Muscle layer of duodenum (tissue), 2 donors: Measurements from ENCODE around the gene ITGB2.

Source experiments
- H3K27ac ChIP-seq: one replicate; pipeline ENCODE4 v1.7.0; 2013; ENCODE audit warnings: mild to moderate bottlenecking, low read length
- H3K27me3 ChIP-seq: one replicate; pipeline ENCODE4 v1.7.0; 2013; ENCODE audit warnings: low read depth, mild to moderate bottlenecking, control low read depth, low read length
- H3K36me3 ChIP-seq, 2 donors: one replicate each; pipeline ENCODE4 v1.7.0; 2013; ENCODE audit warnings: low read length in 2 of 2, control low read depth in 1 of 2, mild to moderate bottlenecking in 1 of 2; ENCODE audit not compliant: insufficient read depth in 2 of 2, control insufficient read depth in 1 of 2
- H3K4me1 ChIP-seq, 2 donors: one replicate each; pipeline ENCODE4 v1.7.0; 2013; ENCODE audit warnings: low read length in 2 of 2, mild to moderate bottlenecking in 2 of 2, control low read depth in 1 of 2, moderate library complexity in 1 of 2; ENCODE audit not compliant: insufficient read depth in 2 of 2, control insufficient read depth in 1 of 2
- H3K4me3 ChIP-seq, 2 donors: one replicate each; pipeline ENCODE4 v1.7.0; 2013; ENCODE audit warnings: low read length in 2 of 2, low read depth in 1 of 2, mild to moderate bottlenecking in 1 of 2
- H3K9me3 ChIP-seq, 2 donors: one replicate each; pipeline ENCODE4 v1.7.0; 2013; ENCODE audit warnings: low read length in 2 of 2, control low read depth in 1 of 2, mild to moderate bottlenecking in 1 of 2; ENCODE audit not compliant: control insufficient read depth in 1 of 2
- donor health status: healthy.

The ITGB2 gene

DNA sequence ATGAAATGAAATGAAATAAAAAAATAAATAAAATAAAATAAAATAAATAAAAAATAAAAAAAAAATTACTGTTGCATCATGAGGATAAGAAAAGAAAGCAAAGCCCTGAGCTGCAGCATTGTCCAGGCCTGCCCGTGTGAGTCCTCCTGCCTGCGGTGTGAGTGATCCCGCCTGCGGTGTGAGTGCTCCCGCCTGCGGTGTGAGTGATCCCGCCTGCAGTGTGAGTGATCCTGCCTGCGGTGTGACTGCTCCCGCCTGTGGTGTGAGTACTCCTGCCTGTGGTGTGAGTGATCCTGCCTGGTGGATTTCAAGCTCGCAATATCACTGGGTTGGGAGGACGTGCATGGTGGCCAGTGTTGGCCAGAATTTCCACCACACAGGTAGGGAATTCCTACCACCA lies 24.8 kb downstream of the ITGB2 start:
- Histone ChIP-seq H3K4me1 (no peaks in the 10 kb centered on the region), H3K27ac (no peak overlapping the region), H3K36me3 (peaks cover 0 to 6% of the 10 kb centered on the region in 2 donors), H3K4me3 (no peak overlapping the region), H3K27me3 (no peaks in the 10 kb centered on the region), H3K9me3 (no peaks in the 10 kb centered on the region)

DNA sequence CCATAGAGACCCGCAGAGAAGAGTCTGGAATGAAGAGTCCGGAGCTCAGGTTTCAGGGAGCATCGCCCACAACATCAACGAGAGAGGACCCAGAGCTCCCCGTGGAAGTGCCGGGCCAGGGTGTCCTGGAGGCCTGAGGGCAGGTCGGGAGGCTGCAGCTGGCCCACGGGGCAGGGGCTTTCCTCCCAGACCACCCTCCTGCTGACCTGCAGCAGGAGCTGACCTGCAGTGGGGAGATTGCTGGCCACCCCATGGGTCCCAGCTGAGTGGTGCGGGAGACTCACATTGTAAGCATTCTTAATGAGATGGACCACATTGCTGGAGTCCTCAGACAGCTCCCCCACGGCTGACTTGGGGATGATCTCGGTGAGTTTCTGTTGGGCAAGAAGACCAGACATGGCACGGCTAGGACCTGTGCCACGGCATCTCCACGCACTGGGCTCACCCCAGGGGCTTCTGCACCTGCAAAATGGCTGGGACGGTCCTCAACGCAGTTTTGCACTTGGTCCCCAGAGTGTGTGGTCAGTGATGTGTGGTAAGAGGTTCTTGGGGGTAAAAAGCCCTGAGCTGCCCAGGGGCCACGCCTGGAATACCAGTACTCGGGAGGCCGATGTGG lies 25.9 kb downstream of the ITGB2 start:
- Histone ChIP-seq H3K4me1 (no peaks in the 10 kb centered on the region), H3K36me3 (peaks cover 0 to 3% of the 10 kb centered on the region in 2 donors), H3K27me3 (no peaks in the 10 kb centered on the region), H3K9me3 (no peaks in the 10 kb centered on the region), H3K4me3 (no peak overlapping the region), H3K27ac (no peak overlapping the region)

GRCh38 chr21:44893948-44894656 lies 26.6 kb downstream of the ITGB2 start:
- Histone ChIP-seq H3K27me3 (no peaks in the 10 kb centered on the region), H3K36me3 (no peaks in the 10 kb centered on the region), H3K4me3 (no peak overlapping the region), H3K9me3 (no peaks in the 10 kb centered on the region), H3K4me1 (no peaks in the 10 kb centered on the region), H3K27ac (no peak overlapping the region)

GRCh38 chr21:44893278-44893556 lies 27.5 kb downstream of the ITGB2 start:
- H3K36me3 ChIP-seq, result no peaks in the 10 kb centered on the region
- no peaks in the 10 kb centered on the region for H3K4me1 ChIP-seq
- H3K27ac ChIP-seq, result no peak overlapping the region
- no peaks in the 10 kb centered on the region for H3K27me3 ChIP-seq
- H3K9me3 ChIP-seq, result no peaks in the 10 kb centered on the region
- no peak overlapping the region for H3K4me3 ChIP-seq

- Histone ChIP-seq H3K9me3 (no peaks in the 10 kb centered on the region), H3K27me3 (no peaks in the 10 kb centered on the region)
Observed at GRCh38 chr21:44892536-44893277, 28.0 kb downstream of the ITGB2 start.

GRCh38 chr21:44892095-44892494 lies 28.6 kb downstream of the ITGB2 start:
- Histone ChIP-seq H3K36me3 (no peaks in the 10 kb centered on the region), H3K9me3 (no peaks in the 10 kb centered on the region), H3K27ac (no peak overlapping the region), H3K4me3 (no peak overlapping the region), H3K4me1 (no peaks in the 10 kb centered on the region), H3K27me3 (no peaks in the 10 kb centered on the region)

More at GRCh38 chr21:44892536-44893277, 28.0 kb downstream of the ITGB2 start:
- H3K36me3 ChIP-seq, result no peaks in the 10 kb centered on the region
- H3K4me1 ChIP-seq, result no peaks in the 10 kb centered on the region
- no peak overlapping the region for H3K4me3 ChIP-seq
- H3K27ac ChIP-seq, result no peak overlapping the region

DNA sequence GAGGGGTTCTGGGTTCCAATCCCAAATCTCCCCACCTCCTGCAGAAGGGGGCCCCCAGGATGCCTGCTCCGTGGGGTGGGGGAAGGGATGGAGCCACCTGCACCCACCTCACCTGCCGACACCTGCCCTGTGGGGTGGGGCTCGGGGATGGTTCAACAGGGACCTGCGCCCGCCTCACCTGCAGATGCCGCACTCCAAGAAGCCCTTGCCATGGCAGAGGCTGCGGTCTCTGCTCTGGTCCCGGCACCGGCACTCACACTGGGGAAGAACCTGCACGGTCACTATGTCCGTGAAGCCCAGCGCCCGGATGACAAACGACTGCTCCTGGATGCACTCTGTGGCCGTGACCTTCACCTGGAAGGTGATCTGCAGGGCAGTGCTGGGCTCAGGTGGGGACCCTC lies 29.1 kb downstream of the ITGB2 start:
- no peaks in the 10 kb centered on the region for H3K9me3 ChIP-seq
- no peaks in the 10 kb centered on the region for H3K36me3 ChIP-seq
- H3K4me3 ChIP-seq, result no peak overlapping the region
- no peak overlapping the region for H3K27ac ChIP-seq
- H3K27me3 ChIP-seq, result no peaks in the 10 kb centered on the region
- H3K4me1 ChIP-seq, result no peaks in the 10 kb centered on the region

DNA sequence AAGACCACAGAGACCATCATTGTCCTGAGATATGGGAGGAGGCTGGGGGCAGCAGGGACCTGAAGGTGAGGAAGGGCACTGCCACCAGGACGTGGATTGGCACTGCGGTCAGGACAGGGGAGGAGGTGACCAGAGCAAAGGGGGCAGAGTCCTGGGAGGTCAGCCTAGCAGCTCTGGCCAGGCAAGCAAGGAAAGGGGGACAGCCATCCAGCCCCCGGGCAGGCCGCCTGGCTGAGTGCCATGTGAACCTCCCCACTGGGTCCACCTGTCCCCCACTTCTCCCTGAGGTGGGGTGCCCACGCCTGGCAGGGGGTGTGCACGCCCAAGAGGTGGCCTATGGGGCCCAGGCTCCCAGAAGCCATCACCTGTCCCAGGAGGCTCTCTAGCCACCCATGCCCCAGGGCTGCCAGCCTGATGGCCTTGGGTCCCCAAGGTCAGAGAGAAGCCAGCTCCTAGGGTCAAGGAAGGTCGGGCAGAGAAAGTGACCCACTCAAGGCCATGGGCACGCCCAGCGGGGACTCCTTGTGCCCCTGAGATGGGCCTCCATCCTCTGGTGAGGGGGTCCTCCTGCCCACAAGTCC lies 29.6 kb downstream of the ITGB2 start:
- H3K27ac ChIP-seq, result no peak overlapping the region
- H3K4me3 ChIP-seq, result no peak overlapping the region
- no peaks in the 10 kb centered on the region for H3K4me1 ChIP-seq
- no peaks in the 10 kb centered on the region for H3K36me3 ChIP-seq
- H3K27me3 ChIP-seq, result no peaks in the 10 kb centered on the region
- no peaks in the 10 kb centered on the region for H3K9me3 ChIP-seq

- H3K36me3 ChIP-seq, result no peaks in the 10 kb centered on the region
- no peaks in the 10 kb centered on the region for H3K27me3 ChIP-seq
- H3K9me3 ChIP-seq, result no peaks in the 10 kb centered on the region
- H3K4me3 ChIP-seq, result no peak overlapping the region
- H3K27ac ChIP-seq, result no peak overlapping the region
- H3K4me1 ChIP-seq, result no peaks in the 10 kb centered on the region
Observed at GRCh38 chr21:44890338-44890931, 30.3 kb downstream of the ITGB2 start.

DNA sequence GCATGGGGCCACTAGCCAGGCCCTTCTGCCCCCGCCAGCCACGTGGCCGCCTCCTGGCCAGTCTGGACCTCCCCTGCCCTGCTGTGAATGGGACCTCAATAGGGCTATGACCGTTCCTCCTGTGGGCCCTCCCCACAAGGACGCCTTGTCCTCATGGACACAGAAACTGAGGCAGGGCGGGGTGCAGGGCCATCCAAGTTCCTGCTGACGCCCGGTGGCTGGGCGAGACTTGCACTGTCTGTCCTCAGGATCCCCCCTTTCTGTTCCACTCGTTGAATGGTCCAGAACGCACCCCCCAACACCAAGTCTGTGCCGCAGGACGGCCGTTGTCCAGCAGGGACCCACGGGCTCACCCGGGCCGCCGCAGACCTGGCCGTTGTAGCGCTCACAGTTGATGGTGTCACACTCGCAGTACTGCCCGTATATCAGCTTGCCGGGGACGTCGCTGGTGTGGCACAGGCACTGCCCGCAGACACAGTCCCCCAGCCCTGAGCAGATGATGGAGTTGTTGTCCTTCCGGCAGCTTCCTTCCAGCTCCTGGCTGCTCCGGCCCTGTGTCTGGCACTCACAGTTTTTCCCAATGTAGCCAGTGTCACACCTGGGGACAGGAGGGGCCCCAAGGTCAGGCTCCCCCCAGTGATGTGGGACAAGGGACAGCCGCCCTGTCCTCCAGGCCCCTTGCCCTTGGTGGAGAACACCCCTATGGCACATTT lies 30.9 kb downstream of the ITGB2 start:
- H3K4me3 ChIP-seq, result no peak overlapping the region
- H3K4me1 ChIP-seq, result no peaks in the 10 kb centered on the region
- no peaks in the 10 kb centered on the region for H3K9me3 ChIP-seq
- H3K27ac ChIP-seq, result no peak overlapping the region
- H3K36me3 ChIP-seq, result no peaks in the 10 kb centered on the region
- no peaks in the 10 kb centered on the region for H3K27me3 ChIP-seq
